Measurements from ENCODE around the gene SUOX.

DNA sequence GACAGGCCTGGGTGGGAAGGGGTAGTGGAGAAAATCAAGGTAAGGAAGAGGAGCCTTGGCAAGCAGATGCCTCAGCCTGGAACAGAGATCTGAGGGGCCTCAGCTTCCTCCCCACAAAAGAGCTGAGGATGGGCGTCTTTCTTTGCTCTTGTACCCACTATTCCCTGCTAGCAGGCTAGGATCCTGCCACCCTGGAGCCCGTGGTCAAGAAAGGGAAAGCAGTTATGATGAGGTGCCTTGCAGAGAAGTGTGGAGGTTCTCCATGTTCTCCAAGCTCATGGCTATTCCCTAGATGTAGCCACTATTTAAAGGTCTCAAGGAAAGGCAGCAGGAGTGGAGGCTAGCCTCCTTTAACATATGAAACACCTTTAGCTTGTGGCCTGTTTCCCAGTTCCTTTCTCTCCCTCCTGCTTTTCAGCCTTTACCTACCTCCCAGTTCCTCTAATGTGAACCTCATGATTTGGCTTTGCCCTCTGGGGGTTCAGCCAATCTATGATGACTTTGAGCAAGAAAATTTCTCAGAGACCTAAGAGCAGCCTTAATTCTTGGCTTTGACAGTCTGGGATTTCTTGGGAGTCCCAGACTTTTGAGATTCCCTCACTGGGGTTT is 24.9 kb downstream of the SUOX start:
- TF ChIP-seq, protein P1, sequence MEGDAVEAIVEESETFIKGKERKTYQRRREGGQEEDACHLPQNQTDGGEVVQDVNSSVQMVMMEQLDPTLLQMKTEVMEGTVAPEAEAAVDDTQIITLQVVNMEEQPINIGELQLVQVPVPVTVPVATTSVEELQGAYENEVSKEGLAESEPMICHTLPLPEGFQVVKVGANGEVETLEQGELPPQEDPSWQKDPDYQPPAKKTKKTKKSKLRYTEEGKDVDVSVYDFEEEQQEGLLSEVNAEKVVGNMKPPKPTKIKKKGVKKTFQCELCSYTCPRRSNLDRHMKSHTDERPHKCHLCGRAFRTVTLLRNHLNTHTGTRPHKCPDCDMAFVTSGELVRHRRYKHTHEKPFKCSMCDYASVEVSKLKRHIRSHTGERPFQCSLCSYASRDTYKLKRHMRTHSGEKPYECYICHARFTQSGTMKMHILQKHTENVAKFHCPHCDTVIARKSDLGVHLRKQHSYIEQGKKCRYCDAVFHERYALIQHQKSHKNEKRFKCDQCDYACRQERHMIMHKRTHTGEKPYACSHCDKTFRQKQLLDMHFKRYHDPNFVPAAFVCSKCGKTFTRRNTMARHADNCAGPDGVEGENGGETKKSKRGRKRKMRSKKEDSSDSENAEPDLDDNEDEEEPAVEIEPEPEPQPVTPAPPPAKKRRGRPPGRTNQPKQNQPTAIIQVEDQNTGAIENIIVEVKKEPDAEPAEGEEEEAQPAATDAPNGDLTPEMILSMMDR (conservative IDR thresholded peaks at IDR 0.05; ENCODE audit: low read depth, low read length), result 0 out of 2 replicates have a peak, but pooled peaks have one; percentile 3
- TF ChIP-seq RFX5 (IDR thresholded peaks at IDR 0.05; ENCODE audit: low read depth, low read length), result no peak
- TF ChIP-seq BHLHE40 (IDR thresholded peaks at IDR 0.05; ENCODE audit: low read depth, low read length), result no peak
- TF ChIP-seq CHD1 (IDR thresholded peaks at IDR 0.05; ENCODE audit: low read depth, low read length), result no peak
- TF ChIP-seq POLR2A (IDR thresholded peaks at IDR 0.05; ENCODE audit: low read depth, low read length), result no peak

Data from IMR-90 (cell line).